ENCODE measurements around the gene FGF18.

Gene FGF18

DNA sequence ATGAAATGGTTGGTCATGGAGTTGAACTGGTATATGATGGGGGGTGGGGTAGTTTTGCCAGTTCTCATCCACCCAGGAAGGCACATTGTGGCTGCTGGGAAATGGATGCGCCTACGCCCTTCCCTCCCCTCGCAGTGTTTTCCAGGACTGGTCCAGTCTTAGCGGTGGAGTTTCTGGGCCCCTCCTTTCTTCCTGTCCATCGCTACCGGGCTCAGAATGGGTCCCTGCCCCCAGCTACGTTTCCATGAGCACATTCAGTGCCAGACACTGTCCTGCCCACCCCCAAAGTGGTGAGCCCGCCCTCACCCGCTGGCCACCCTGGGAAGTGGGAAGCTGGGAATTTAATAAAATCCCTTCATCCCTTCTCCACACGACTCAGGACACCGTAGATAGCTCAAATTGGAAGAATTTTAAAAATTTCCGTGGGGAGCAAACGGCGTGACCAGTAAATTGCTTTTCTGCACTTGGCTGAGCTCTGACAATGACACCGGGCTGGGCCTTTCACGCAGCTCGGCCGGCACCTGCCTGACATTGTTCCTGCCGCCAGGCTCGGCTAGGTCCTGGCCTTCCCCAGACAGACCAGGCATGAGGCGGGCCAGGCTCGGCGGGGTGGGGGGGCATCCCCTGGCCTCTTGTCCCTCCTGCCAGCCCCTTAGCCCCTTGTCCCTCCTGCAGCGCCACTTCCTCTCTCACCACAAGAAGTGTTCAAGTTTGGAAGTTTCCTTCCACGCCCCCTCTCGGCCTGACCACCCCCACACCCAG is 3.6 kb downstream of the FGF18 start:
- DNase-seq = no peak

DNA sequence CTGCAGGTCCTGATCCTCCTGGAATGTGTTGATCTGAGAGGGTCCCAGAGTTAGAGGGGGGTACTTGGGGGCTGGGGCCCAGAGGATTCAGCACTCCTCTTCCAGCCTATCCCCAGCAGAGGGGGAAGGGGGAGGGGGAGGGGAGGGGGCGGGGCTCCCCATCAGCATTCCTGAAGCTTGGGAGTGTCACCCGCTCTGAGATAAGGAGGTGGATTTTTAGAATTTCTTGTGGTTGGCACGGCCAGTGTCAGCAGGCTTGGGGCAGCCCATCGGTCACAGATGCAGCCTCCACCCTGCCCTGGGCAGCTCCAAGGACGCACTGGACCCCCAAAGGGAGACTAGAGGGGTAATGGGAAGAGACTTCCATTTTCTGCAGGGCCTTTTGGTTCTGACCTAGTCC is 5.3 kb downstream of the FGF18 start:
- DNase-seq = no peak

DNA sequence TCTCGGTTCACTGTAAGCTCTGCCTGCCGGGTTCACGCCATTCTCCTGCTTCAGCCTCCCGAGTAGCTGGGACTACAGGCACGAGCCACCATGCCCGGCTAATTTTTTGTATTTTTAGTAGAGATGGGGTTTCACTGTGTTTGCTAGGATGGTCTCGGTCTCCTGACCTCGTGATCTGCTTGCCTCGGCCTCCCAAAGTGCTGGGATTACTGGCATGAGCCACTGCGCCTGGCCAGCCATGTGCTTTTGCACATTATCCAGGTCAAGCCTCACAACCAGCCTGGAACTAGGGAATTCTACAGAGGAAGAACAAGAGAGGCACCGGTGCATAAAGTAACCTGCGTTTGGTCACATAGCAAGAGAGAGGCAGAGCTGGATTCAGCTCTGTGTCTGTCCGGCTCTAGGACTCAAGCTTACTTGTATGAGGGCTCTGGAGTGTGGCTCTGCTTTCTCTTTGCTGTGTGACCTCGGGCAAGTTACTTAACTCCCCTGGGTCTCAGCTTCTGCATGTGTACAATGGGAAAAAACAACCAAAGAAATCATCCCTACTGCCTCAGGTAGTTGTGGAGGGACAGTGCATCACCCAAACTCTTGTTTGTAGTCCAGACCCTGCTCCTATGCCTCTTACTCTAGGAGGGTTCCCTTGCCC is 6.3 kb downstream of the FGF18 start:
- DNase-seq = no peak

DNA sequence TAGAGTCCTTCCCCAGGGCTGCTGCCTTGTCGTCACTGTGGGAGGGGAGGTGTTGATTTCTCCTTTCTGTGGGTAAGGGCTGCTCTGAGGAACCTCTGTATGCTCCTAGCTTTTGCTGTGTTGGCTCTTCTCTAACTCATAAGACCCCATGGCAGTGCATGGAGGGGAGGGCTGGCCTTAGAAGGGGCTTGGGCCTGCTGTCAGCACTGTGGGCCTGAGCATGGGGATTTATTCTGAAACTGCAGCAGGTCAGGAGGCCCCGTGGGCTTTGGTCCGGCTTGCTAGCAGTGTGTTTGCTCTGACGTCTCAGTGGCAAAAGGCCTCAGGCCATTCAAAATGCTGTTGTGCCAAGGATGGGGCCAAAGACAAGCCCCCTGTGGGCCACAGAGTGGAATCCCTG is 6.8 kb downstream of the FGF18 start:
- DNase-seq = no peak

DNA sequence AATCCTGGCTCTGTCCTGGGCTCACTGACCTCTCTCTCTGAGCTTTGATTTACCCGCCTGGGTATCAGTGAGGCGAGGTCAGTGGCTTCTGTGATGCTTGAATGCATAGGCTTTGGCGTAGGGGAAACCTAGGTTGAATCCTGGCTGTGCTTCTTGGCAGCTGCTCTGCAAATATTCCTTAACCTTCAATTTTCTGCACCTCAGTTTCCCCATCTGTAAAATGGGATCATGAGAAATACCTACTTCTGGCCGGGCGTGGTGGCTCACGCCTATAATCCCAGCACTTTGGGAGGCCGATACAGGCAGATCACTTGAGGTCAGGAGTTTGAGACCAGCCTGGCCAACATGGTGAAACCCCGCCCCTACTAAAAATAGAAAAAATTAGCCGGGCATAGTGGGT is 7.2 kb downstream of the FGF18 start:
- DNase-seq = no peak

DNA sequence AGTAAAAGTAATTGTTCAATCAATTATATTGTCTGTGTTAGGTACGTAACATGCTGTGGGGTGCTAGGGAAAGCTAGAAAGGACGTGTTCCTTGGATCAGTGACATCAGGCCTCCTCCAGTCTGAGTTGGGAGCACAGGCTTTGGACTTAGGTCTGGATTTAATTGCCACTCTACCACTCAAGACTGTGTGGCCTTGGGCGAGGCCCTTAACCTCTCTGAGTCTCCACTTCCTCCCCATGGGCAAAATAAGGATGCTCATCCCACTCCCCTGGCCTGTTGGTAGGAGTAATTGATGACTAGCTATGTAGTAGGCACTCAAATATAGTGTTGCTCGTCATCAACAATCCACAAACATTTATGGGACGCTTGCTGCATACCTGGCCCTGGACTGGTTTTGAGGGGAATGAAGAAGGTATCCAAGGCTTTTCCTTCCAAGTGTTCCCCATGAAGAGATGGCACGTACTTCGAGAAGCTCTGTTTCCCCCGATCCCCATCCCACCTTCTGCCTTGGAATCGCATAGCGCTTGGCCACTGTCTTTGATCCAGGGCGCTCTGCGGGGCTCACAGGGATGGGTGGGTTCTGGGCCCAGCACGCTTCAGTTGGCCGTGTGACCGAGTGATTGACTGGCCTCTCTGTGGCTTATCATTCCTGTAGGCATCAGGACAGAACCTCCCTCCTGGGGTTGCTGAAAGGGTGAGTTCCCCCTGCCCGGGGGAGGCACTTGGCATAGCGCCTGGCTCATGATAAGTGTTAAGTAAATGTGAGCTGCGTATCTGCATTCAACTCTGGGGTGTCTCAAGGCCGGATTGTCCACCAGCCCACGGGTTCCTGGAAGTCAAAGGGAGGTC is 8.1 kb downstream of the FGF18 start:
- no peak for DNase-seq

DNA sequence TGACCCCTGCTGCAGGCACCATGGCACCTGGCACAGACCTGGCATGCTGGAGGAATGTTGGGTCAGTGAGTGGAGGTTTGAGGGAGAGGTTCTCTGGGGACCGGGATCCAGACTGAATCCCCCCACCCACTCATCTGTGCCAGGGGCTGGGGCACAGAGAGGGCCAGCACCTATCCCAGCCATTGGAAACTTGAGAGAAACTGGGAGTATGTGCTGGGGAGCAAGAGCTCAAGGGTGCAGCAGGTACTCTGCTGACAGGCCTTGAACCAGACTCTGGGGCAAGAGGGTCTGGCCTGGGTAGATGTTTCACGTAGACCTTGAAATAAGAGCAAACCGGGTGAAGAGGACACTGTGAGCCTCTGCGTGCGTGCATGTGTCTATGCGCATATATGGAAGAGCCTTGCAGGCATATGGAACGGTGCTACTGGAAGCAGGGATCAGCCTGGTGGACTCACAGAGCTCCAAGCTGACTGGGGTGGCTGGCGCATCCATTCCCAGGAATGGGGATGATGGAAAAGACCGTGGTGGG is 8.8 kb downstream of the FGF18 start:
- DNase-seq = no peak

DNA sequence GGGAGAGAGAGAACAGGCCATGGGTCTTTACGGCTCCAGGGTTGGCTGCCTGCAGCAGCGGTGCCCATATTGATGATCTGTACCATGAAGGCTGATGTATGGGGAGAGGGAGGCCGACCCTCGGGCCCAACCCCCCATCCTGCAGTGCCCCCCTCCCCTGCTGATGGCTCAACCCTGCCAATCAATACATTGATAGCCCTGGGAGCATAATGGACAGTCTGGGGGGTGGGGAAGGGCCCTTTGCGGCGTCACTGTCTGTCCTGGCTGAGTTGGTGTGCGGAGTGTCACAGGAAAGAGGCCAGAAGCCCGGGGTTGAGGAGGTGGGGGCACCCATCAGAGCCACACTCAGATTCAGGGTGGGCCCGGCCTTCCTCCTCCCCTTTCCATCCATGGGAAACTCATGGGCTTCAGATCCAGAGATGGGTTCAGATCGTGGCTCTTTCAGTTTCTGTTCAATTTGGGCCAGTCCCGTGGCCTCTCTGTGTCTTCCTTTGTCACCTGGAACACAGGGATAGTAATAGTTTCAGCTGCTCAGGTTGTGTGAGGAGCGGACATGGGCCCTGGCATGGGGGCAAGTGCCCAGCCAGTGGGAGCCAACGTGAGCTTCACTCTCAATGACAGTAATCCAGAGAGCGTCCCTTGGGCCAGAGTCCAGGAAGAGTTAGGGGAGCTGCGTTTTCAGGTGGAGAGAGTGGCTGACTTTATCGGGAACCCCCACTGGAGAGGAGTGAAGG is 9.5 kb downstream of the FGF18 start:
- DNase-seq = no peak

DNA sequence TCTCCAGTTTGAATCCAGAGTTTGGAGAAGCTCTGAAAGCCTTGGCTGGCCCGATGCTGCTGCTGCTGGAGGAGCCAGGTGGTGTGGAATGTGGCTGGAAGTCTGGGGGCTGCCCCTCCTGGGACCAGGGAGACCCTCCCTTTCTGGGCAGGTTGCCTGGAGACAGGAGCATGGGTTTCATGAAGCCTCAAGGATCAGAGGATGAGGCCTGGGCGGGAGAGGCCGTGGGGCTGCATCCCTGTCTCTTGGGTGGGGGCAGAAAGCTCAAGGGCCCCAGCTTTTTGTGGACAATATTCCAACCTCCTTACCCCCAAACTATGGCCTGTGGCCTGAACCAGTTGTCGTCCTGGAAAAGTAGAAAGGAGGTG is 10.1 kb downstream of the FGF18 start:
- no peak for DNase-seq

DNA sequence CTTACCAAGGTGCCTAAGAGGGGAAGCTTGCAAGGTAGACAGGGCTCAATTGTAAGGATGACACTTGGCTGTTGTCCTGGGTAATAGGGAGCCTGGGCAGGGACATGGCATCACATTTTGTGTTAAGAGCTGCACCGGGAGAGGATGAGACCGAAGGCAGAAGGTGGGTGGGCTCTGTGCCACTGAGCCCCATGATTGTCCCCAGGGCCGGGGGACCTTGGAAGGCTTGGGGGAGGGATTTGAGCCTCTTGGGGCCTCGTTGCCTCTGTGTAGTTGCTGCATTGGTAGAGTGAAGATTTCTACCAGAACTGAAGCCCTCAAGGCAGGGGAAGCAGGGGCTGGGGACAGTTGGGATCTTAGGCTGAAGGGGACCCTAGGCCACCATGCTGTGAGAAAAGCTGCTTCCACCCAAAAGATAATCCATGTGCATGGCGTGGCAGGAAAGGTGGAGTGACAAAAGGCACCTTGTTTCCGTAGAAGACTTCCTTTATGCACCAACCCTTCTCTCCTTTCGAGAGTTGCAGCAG is 11.9 kb downstream of the FGF18 start:
- DNase-seq = no peak

DNA sequence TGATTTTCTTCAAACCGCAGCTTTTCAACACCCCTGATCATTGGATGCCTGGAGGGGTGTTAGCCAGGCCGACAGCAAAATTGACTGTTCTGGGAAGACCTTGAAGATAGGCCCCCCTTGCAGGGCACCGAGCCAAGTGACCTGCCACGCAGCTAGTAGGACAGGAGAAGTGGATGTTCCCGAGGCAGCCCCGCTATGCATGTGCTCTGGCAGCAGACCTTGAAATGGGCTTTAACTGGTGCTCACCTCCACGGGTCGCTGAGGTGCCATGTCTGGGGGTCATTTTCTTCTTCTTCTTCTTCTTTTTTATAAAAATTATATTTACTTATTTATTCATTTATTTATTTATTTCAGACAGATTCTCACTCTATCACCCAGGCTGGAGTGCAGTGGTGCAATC is 12.6 kb downstream of the FGF18 start:
- no peak for DNase-seq

DNA sequence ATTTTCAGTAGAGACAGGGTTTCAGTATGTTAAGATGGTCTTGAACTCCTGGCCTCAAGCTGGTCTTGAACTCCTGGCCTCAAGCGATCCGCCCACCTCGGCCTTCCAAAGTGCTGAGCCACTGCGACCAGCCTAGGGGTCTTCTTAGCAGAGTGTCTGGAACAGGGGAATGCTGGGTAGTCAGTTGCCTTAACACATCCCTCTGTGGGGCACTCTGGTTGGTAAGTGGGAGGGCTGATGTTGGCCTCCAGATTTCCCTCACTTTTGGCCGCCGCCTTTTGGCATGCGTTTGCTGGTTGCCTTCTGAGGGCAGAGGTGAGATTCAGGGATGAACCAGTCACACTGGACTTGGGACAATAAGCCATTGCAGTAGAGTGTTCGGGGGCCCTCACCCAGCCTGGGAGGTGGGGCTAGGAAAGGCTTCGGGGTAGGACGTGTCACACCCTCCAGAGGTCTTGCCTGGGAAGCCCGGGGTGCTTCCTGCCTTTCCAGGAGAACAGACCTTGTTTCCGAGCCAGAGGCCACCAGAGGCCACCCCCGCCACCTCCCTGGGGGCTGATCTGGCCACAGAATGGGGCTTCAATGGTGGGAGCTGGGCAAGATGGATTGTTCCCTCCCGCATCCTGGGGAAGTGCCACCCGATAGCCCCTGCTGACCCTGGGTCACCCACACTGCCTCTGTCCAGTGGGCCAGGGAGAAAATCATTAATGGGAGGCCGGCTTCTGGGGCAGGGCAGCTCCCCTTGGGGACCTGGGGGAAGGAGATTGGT is 13.3 kb downstream of the FGF18 start:
- no peak for DNase-seq

DNA sequence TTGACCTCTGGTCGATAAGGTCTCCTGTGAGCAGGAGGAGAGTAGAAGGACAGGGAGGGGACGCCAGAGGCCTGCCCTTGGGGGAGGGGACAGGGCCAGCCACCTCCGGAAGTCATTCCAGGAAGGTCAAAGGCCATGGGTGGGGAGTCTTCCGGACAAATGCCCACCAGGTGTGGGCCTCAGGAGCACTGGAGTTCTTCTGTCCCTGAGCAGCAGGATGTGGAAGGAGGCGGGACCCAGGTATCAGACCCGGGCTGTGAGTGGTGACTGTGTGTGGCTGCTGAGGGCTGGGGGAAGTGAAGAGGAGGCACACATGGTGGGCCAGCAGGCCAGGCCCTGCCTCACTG is 13.9 kb downstream of the FGF18 start:
- DNase-seq = no peak

DNA sequence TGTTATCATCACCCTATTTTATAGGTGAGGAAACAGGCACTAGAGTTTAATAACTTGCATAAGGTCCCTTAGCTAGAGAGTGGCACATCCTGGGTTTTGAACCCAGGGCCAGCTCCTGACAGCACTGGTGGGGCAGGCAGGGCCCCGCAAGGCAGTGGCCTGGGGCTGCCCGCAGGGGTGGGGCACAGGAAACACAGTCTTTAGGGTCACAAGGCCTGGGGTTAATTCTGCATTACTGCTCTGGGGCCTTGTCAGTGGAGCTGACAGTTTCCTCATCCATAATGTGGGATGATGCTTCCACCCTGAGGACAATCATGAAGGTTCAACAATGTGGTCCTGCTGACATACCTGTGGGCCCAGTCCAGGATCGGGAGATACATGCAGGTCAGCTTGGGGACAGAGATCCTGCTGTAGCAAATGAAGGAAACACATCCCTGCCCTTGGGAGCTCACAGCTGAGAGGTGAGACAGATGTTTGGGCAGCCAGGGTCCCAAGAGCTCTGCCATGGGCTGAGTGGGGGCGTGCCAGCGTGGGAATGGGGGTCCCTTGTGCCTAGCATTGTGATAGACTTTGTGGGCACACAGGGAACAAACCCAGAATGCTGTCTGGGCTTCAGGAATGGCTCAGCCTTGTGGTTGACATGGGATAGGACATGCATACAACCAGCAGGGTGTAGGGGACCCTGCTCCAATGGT is 14.7 kb downstream of the FGF18 start:
- no peak for DNase-seq

DNA sequence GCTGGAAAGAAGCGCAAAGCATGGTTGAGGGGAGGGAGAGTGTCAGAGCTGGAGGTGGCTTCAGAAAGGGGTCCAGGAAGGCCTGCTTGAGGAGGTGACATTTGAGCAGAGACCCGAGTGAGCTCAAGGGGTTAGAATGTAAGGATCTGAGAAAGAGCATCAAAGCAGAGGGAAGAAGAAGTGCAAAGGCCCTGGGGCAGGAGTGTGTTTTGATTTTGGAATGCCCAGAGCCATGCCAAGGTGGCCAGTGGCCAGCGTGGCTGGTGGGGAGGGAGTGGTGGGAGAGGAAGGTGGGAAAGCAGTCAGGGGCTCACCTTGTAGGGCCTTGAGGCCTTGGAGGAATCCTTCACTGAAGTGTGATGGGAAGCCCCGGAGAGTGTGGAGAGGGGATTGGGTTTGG is 15.4 kb downstream of the FGF18 start:
- no peak for DNase-seq

DNA sequence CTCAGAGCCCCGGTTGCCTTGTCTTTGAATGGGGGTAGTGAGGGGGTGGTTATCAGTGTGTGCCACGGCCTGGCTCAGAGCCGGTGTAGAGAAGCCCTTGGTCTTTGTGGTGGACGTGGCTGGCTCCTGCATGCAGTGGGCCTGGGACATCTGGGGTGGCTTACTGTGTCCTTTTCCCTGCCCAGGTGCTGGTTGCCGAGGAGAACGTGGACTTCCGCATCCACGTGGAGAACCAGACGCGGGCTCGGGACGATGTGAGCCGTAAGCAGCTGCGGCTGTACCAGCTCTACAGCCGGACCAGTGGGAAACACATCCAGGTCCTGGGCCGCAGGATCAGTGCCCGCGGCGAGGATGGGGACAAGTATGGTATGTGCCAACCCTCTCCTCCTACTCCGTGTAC is 16.5 kb downstream of the FGF18 start:
- DNase-seq = no peak

DNA sequence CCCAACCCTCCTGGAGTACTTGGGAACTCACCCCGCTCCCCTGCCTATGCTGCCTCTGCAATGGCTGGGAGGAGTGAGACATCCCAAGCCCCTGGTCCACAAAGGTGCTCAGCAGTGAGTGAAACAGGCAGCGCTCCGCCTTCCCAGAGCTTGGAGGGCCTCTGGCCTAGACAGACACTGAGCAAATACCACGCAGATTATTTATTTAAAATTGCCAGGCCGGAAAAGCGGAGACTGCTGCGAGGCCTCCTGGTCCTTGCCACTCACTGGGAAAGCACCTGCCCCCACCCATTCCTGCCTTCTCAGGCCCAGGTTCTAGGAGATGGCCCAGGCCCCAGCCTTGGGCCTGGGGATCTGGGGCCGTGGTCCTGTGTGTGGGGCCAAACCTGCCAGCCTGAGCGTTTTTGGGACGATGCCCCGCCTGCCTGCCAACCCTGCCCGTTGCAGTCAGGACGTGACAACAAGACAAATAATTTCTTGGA is 17.4 kb downstream of the FGF18 start:
- DNase-seq = no peak

DNA sequence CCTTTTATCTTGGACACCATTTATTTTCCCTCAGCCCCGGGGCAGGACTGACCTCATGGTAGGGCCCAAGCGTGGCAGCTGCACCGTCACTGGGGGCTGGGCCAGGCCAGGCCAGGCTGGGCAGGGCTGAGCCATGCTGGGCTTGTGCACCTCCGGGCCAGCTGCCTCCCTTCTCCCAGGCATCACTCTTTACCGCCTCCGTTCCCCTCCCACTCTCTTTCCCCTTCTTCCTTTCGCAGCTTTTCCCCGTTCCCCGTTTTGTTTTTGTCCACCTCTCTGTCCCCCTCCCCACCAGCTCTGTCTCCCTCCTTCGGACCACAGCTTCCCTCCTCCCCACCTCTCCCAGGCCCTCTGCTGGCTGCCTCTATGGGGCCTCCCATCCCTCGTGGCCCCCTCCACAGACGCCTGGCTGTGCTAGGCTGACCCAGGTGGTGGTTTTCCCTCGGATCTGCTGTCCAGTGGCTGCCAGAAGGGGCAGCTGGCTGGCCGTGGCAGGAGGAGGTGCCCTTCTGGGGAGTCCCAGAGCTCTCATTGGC is 17.9 kb downstream of the FGF18 start:
- DNase-seq = no peak

DNA sequence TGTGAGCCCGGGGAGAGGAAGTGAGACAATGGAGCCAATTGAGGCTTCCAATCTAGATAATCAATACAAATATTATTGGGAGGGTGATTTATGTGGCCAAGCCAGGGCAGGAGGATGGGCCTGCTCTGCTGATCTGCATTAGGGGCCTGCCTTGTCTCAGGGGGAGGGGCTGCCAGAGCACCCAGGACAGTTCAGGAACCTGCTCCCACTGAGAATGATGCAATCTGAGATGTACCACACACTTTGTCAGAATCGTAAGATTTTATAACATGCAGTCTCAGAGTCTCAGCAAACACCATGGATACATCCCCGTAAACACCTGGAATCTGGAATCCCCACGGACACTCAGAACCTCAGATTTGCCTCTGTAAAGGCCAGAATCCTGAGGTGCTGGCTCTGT is 19.3 kb downstream of the FGF18 start:
- DNase-seq = no peak
